ENCODE measurements around the gene ABCC8.

GRCh38 chr11:17385926-17386325 is 90.7 kb downstream of the ABCC8 start:
- TF ChIP-seq POLR2AphosphoS5 (IDR thresholded peaks at IDR 0.05; ENCODE audit: insufficient read depth, low read depth, low read length) (no peak), EZH2 (IDR thresholded peaks at IDR 0.05; ENCODE audit: borderline replicate concordance, low read depth, low read length, severe bottlenecking) (no peak)

Data from endothelial cell of umbilical vein (primary cell).